GM23248 (cell line): ENCODE data around the gene TMEM190. TPM values are rescaled to one million over a fixed set of nuclear protein-coding genes. Genes with fewer than 3 reads are reported as not detected.
"Not testable (repeated sequence)": the region's sequence is repeated elsewhere in the genome, so short reads cannot be mapped to it uniquely, and the experiment has no call there.

Experiments
- DNase-seq: peaks from one replicate; pipeline ENCODE4 v3.0.0-alpha.2; 2015
- H2AFZ ChIP-seq: fragments of 200-600 bp; sonication (generic); 2 replicates; pipeline ENCODE4 v1.6.1; 2016; ENCODE audit warnings: antibody characterized with exemption
- H3F3A ChIP-seq: fragments of 200-600 bp; sonication (generic); 2 replicates; pipeline ENCODE4 v1.6.1; 2016; ENCODE audit warnings: mild to moderate bottlenecking, antibody characterized with exemption, mixed run types; ENCODE audit not compliant: insufficient read depth
- H3K27ac ChIP-seq: fragments of 200-600 bp; sonication (generic); 2 replicates; pipeline ENCODE4 v1.5.1; 2016; ENCODE audit warnings: mild to moderate bottlenecking
- H3K27me3 ChIP-seq: fragments of 200-600 bp; sonication (generic); replicated peaks from 2 replicates; pipeline ENCODE4 v1.6.1; 2016; ENCODE audit warnings: mild to moderate bottlenecking; ENCODE audit not compliant: insufficient read depth
- H3K36me3 ChIP-seq: fragments of 200-600 bp; sonication (generic); 2 replicates; pipeline ENCODE4 v1.6.1; 2016; ENCODE audit warnings: low read depth, mild to moderate bottlenecking
- H3K4me1 ChIP-seq: fragments of 200-600 bp; sonication (generic); 2 replicates; pipeline ENCODE4 v1.6.1; 2016; ENCODE audit warnings: mild to moderate bottlenecking; ENCODE audit not compliant: insufficient read depth
- H3K4me2 ChIP-seq: fragments of 200-600 bp; sonication (generic); one replicate; pipeline ENCODE4 v1.6.1; 2016; ENCODE audit warnings: mild to moderate bottlenecking; ENCODE audit not compliant: unreplicated experiment
- H3K4me3 ChIP-seq: fragments of 200-600 bp; sonication (generic); 2 replicates; pipeline ENCODE4 v1.5.1; 2016; ENCODE audit warnings: mild to moderate bottlenecking
- H3K79me2 ChIP-seq: fragments of 200-600 bp; sonication (generic); 2 replicates; pipeline ENCODE4 v1.6.1; 2016; ENCODE audit warnings: mild to moderate bottlenecking; ENCODE audit not compliant: insufficient read depth
- H3K9ac ChIP-seq: fragments of 200-600 bp; sonication (generic); 2 replicates; pipeline ENCODE4 v1.6.1; 2016; ENCODE audit warnings: mild to moderate bottlenecking
- H3K9me2 ChIP-seq: fragments of 200-600 bp; sonication (generic); 2 replicates; pipeline ENCODE4 v1.6.1; 2016; ENCODE audit warnings: mixed run types, mild to moderate bottlenecking, moderate library complexity; ENCODE audit not compliant: insufficient read depth
- H3K9me3 ChIP-seq: fragments of 200-600 bp; sonication (generic); one replicate; pipeline ENCODE4 v1.6.1; 2017; ENCODE audit warnings: low read depth
- H4K20me1 ChIP-seq: fragments of 200-600 bp; sonication (generic); 2 replicates; pipeline ENCODE4 v1.6.0; 2016; ENCODE audit not compliant: insufficient read depth
- EZH2 ChIP-seq: fragments of 200-600 bp; sonication (generic); IDR thresholded peaks from 2 replicates; pipeline ENCODE4 v1.6.1; 2018; ENCODE audit warnings: antibody characterized with exemption, mild to moderate bottlenecking; ENCODE audit not compliant: insufficient read depth, poor library complexity, severe bottlenecking
- EZH2phosphoT487 ChIP-seq: fragments of 200-600 bp; sonication (generic); IDR thresholded peaks from 2 replicates; pipeline ENCODE4 v1.6.1; 2018; ENCODE audit warnings: antibody characterized with exemption, moderate library complexity, mild to moderate bottlenecking, low read depth; ENCODE audit not compliant: insufficient read depth
- WGBS, 2 experiments: methylation state at CpG; one replicate each; pipeline ENCODE4 v1.1.6; 2015 to 2017; ENCODE audit warnings: low lambda C conversion rate in 2 of 2, low coverage in 1 of 2; ENCODE audit errors: missing lambda C conversion rate in 2 of 2; 5-methylcytosine and 5-hydroxymethylcytosine counted together
- in situ Hi-C: fragments of 300-500 bp; cut with MboI; formaldehyde crosslinking; loops from 2 replicates; pipeline ENCODE4 v1.15.0; 2020
- polyA plus RNA-seq: library from polyadenylated mRNA; unstranded; fragments of >200 nt; fragmentation: Nextera tagmentation; extraction: Ambion mirVana; gene quantifications from 2 replicates; pipeline ENCODE4 v1.2.1, GENCODE V29; 2016
- total RNA-seq: library from RNA; depleted of rRNA; stranded (reverse); fragments of >200 nt; shearing (Covaris generic); gene quantifications from 2 replicates; pipeline ENCODE4 v1.2.3, GENCODE V29; 2014

TMEM190 gene
- total and polyA plus RNA-seq, 2 experiments from 2014 or later: not detected

DNA sequence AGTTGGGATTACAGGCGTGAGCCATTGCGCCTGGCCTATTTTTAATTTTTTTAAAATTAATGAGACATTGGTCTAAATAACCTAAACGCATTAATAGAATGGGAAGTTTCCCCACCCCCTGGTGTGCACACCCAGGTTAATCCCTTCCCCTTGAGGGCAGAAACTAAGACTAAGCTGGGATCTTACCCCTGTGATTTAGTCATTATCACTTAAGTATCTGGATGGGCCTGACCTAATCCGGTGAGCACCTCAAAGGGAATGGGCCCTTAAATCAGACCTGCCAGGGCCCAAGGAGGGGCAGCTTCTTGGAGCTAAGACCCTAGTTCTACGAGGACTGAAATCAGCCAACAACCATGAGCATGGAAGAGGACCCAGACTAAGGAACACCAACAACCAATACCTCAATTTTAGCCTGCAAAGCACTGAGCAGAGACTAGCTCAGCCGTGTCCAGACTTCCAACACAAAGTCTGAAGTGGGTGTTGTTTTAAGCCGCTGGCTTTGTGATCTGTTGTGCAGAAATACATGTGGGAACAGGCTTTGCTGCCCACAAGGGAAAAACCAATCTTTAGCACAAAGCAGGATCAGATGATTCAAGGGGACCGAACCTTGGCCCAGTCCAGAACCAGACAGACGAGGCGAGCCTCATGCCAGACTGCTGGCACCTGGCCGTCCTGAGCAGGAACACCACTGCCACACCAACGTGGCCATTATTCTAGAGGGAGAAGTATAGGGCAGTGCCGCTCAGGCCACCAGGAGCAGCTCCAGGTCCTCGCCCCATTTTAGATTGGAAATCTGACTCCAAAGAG lies 23.9 kb downstream of the TMEM190 start:
- Histone ChIP-seq H3K4me1 (no peaks in the 10 kb centered on the region), H2AFZ (no peak overlapping the region), H3K9me2 (no peaks in the 10 kb centered on the region), H3K9me3 (no peaks in the 10 kb centered on the region), H3K4me2 (no peak overlapping the region), H3K9ac (no peak overlapping the region), H4K20me1 (no peaks in the 10 kb centered on the region; the same call in 1 of the 2 replicates), H3K79me2 (peaks cover 36% of the 10 kb centered on the region), H3F3A (peaks cover 49% of the 10 kb centered on the region), H3K4me3 (no peak overlapping the region), H3K27me3 (no peaks in the 10 kb centered on the region), H3K27ac (no peak overlapping the region), H3K36me3 (peaks cover 8% of the 10 kb centered on the region; the same call in 1 of the 2 replicates)
- in situ Hi-C loops: no loop called here
- WGBS, 2 experiments: 81 to 83% methylated on average over 14 of the region's 14 CpGs
- DNase-seq: no peak
- no peak for TF ChIP-seq EZH2

DNA sequence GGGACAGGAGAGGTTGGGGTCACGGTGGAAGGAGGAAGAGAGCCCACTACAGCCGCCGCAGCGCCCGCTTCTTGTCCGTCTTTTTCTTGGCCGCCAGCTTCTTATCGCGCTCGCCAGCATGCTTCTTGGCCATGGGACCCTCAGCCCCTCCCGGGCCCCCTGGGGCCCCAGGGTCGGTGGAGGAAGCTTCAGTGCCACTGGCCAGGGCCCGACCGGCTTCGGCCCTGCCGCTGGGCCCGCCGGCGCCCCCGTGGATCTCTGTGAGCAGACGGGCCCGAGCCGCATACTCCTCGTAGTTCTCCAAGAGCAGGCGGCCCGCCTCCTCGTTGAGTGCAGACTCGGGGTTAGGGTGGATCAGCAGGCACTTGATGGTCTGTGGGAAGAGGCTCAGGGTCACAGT lies 24.8 kb downstream of the TMEM190 start:
- Histone ChIP-seq H3F3A (peaks cover 49% of the 10 kb centered on the region), H3K79me2 (peaks cover 45% of the 10 kb centered on the region)
- H3K9ac ChIP-seq, H3K27me3 ChIP-seq, H3K9me3 ChIP-seq, DNase-seq, H3K27ac ChIP-seq, H3K4me1 ChIP-seq, H3K4me2 ChIP-seq, H4K20me1 ChIP-seq, H3K9me2 ChIP-seq, H2AFZ ChIP-seq, H3K4me3 ChIP-seq, H3K36me3 ChIP-seq, in situ Hi-C loops: not testable (repeated sequence)
- 77 to 81% methylated on average over 5 to 18 of the region's 28 CpGs for WGBS, 2 experiments

DNA sequence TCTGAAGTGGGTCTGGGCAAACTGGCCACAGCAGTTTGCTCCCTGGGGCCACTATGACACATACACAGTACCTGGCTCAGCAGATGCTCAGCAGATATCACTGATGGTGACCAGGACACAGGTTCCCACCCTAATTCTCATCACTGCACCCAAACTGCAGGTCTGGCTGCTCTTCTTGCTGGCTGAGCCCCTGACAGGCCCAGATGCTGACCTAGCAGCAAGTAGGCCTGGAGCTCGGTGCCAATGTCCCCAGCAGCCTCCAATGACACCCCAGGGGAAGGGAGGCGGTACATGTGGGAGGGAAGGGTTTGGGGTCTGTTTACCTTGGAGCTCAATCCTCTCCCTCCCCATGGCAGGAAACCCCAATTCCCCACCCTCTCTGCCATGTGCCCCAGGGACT lies 25.9 kb downstream of the TMEM190 start:
- 95 to 100% methylated on average over 2 of the region's 2 CpGs for WGBS, 2 experiments
- Histone ChIP-seq H3K4me2 (no peak overlapping the region), H3K4me1 (peaks cover 11% of the 10 kb centered on the region; the same call in 1 of the 2 replicates), H3K27me3 (no peaks in the 10 kb centered on the region), H3K27ac (no peak overlapping the region), H3K9me3 (no peaks in the 10 kb centered on the region), H3K79me2 (peaks cover 56% of the 10 kb centered on the region), H3K9ac (no peak overlapping the region), H4K20me1 (no peaks in the 10 kb centered on the region; the same call in 1 of the 2 replicates), H3F3A (peaks cover 47% of the 10 kb centered on the region), H3K4me3 (no peak overlapping the region), H2AFZ (no peak overlapping the region), H3K9me2 (no peaks in the 10 kb centered on the region), H3K36me3 (peaks cover 8% of the 10 kb centered on the region; the same call in 1 of the 2 replicates)
- no peak for DNase-seq
- in situ Hi-C loops: no loop called here
- TF ChIP-seq EZH2phosphoT487 (no peak), EZH2 (no peak)

DNA sequence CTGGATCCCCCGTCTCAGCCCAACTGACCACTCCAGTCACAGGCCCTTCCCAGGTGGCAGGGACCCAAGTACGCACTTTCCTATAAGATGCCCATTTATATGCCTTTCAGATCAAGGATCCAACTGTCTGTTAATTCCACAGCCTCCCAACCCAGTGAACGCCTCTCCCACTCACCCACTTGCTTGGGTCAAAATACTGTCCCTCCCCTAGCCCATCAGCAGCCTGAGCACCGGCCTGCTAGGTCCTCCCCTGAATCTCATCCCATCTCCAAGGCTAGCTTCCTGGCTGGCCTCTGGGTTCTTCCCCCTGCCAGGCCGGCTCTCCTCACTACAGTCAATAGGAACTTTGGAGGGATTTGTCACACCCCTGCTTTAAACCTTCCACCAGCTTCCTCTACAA lies 29.0 kb downstream of the TMEM190 start:
- Histone ChIP-seq H3K27me3 (no peaks in the 10 kb centered on the region), H3K4me1 (peaks cover 14% of the 10 kb centered on the region; the same call in 1 of the 2 replicates), H3K36me3 (peaks cover 8% of the 10 kb centered on the region; the same call in 1 of the 2 replicates), H4K20me1 (no peaks in the 10 kb centered on the region; the same call in 1 of the 2 replicates), H3K4me3 (peak overlapping the region; percentile 92), H3K27ac (no peak overlapping the region), H3F3A (peaks cover 21% of the 10 kb centered on the region), H2AFZ (no peak overlapping the region), H3K9ac (peak overlapping the region; percentile 98), H3K4me2 (peak overlapping the region; percentile 63), H3K9me3 (no peaks in the 10 kb centered on the region), H3K79me2 (peaks cover 56% of the 10 kb centered on the region), H3K9me2 (no peaks in the 10 kb centered on the region)
- WGBS, 2 experiments: 71 to 82% methylated on average over 5 of the region's 5 CpGs
- TF ChIP-seq EZH2 (no peak), EZH2phosphoT487 (no peak)
- DNase-seq: no peak
- in situ Hi-C loops: no loop called here
